ENCODE results near the gene ZC3HAV1.
"Not testable (repeated sequence)": the region's sequence is repeated elsewhere in the genome, so short reads cannot be mapped to it uniquely, and the experiment has no call there.

ZC3HAV1 gene

GRCh38 chr7:139109188-139109982 lies at the start of gene ZC3HAV1:
Gene ZC3HAV1, minus strand, starts transcription at chr7:139109720. Its CDS starts 389 bp downstream, at chr7:139109331.
- peak; percentile 97 for DNase-seq

GRCh38 chr7:139153832-139154231 lies 44.3 kb upstream of the ZC3HAV1 start:
- DNase-seq: peak; percentile 66

DNA sequence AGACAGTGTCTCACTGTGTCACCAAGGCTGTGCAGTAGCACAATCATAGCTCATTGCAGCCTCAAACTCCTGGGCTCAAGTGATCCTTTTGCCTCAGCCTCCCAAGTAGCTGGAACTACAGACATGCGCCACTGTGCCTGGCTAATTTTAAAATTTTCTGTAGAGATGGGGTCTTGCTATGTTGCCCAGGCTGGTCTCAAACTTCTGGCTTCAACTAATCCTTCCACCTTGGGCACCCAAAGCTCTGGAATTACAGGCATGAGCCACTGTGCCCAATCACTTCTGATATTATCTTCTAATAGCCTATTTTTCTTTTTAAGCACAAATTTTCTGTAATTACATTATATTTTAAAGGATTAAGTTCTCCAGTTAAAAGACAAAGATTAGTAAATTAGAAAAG lies 42.6 kb upstream of the ZC3HAV1 start:
- no peak for DNase-seq

DNA sequence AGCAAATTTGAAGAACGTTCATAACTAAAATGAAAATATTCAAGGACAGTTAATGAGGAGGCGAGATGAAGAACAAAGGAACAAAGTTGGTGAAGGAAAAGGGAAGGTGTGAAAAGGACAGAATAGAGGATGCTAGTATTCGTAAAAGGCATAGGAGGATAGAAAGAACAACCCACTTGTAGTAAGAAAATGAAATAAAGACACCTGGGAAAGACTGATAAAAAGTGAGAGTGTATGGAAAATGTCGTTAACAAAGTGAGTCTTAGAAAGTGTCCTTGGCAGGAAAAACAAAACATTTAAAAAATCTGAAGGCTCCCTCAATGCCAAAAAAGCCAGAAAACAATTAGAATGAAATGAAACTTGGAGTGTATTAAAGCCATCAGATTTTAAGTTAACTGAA lies 29.6 kb upstream of the ZC3HAV1 start:
- no peak for DNase-seq

- peak; percentile 97 for DNase-seq
These were observed 24.0 kb upstream of the ZC3HAV1 start for GRCh38 chr7:139133335-139134139.

DNA sequence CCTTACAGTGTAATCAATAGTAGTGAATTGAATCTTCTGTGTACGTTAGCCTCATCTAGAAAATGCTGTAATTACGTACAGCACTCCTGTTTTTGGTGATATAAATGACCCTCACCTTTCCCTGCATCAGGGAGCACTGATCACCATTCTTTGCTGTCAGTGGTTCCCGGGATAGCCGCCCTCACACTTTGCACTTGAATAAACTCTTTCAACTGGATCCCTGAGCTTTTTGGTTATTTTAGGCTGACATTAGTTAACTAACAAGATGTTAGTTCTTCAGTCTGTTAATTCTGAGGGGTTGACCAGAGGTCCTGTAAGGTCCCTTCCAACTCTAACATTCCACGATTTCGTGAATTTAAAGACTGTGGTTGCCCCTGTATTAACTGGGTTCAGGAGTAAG lies 23.4 kb upstream of the ZC3HAV1 start:
- DNase-seq: peak; percentile 59

- DNase-seq: no peak
These were observed 22.1 kb upstream of the ZC3HAV1 start for GRCh38 chr7:139131601-139132041.

DNA sequence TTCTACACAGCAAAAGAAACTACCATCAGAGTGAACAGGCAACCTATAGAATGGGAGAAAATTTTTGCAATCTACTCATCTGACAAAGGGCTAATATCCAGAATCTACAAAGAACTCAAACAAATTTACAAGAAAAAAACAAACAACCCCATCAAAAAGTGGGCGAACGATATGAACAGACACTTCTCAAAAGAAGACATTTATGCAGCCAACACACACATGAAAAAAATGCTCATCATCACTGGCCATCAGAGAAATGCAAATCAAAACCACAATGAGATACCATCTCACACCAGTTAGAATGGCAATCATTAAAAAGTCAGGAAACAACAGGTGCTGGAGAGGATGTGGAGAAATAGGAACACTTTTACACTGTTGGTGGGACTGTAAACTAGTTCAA lies 20.3 kb upstream of the ZC3HAV1 start:
- DNase-seq: not testable (repeated sequence)

- DNase-seq: peak; percentile 64
These were observed 18.1 kb upstream of the ZC3HAV1 start for GRCh38 chr7:139127648-139128047.

GRCh38 chr7:139125657-139126056 lies 16.1 kb upstream of the ZC3HAV1 start:
- DNase-seq: peak; percentile 98

DNA sequence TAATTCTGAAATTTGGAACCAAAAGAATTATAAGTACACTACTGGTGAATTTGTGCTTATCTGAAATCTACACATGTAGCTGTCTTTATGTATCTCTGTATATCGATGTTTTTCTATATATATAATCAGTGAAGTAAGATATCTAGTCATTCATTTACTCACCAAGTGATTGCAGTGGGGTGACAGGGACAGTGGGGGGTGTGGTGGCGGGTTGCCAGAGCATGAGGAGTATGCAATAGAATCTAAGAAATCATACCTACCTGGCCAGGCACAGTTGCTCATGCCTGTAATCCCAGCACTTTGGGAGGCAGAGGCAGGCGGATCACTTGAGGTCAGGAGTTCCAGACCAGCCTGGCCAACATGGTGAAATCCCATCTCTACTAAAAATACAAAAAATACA lies 15.5 kb upstream of the ZC3HAV1 start:
- DNase-seq: peak; percentile 49

GRCh38 chr7:139124084-139124914 lies 14.8 kb upstream of the ZC3HAV1 start:
- peak; percentile 30 for DNase-seq

- DNase-seq: no peak
These were observed 9.9 kb upstream of the ZC3HAV1 start for GRCh38 chr7:139119486-139119849.

DNA sequence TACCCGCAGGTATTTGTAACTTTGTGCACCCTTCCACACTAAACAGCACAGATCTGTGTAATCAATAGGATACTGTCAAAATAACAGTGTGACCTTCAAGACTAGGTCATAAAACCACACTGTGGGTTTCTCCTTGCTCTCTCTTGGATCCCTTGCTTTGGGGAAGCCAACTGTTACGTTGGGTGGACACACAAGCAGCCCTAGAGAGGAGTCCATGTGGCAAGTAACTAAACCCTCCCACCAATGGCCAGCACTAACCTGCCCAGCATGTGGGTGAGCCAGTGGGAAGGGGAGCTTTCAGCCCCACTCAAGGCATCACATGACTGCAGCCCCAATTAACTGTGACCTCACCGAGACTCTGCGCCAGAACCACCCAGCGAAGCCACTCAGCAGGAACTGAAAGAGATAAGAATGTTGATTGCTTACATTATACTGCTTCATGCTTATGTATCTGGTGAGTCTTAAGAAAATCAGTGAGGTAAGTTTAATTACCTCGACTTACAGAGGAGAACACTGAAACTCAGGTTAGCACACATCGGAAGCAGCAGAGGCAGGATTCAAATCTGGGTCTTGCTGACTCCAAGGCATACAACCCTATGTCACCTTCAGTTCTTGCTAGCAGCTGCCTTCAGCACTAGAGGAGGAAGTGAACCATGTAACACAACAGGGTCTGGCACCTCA lies 9.4 kb upstream of the ZC3HAV1 start:
- DNase-seq: peak; percentile 84

GRCh38 chr7:139118234-139118804 lies 8.8 kb upstream of the ZC3HAV1 start:
- DNase-seq: peak; percentile 88

DNA sequence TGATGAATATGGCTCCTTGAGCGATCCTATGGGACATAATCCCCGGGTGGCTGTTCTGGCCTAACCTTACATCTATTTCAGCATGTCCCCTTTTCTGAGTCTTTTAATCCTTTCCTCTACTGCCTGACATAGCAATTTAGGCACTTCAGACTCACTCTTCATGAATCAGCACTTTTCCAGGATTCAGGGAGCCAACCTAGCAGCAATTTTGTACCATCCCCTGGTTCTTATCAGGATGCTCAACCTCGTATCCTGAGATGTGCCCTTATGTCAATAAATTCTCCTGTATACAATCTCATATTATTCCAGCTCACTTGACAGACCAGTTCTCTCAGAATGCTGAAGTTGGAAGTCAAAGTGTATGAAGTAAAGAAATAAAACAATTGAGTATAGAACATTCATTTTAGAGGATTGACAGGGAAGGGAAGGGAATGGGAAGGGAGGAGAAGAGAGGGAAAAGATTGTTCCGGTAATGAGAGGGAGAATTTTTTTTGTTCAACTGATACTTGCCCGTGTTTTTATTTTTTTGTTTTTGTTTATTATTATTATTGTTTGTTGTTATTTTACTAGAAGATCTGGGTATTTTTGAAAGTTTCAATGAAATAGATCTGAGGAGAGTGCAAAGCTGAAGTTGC lies 8.2 kb upstream of the ZC3HAV1 start:
- peak; percentile 74 for DNase-seq

DNA sequence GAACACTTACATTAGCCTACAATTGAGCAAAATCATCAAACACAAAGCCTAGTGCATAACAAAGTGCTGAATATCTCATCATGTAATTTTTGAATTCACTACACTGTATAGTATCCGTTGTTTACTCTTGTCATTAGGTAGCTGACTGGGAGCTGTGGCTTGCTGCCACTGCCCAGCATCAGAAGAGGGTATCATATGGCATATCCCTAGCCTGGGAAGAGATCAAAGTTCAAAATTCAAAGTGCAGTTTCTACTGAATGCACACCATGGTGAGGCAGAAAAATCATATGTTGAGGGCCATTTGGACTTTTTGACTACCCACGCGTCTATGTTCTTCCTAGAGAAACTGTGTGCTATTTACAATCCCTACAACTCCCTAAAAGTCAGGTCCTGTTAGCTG lies 7.5 kb upstream of the ZC3HAV1 start:
- DNase-seq: peak; percentile 97

- no peak for DNase-seq
These were observed 5.6 kb upstream of the ZC3HAV1 start for GRCh38 chr7:139115104-139115503.

GRCh38 chr7:139114585-139114984 lies 5.1 kb upstream of the ZC3HAV1 start:
- DNase-seq: no peak

- DNase-seq: no peak
These were observed 4.5 kb upstream of the ZC3HAV1 start for GRCh38 chr7:139114018-139114417.

GRCh38 chr7:139112741-139113250 lies 3.3 kb upstream of the ZC3HAV1 start:
- DNase-seq: no peak
